Tibial nerve (tissue), 4 donors: Measurements from ENCODE around the gene PLEKHA7. TPM values are rescaled to one million over a fixed set of nuclear protein-coding genes. Genes with fewer than 3 reads are reported as not detected.

Experiments used
- DNase-seq, 2 donors: peaks; one replicate each; pipeline ENCODE4 v3.0.0-alpha.2; 2019; ENCODE audit warnings: low spot score in 2 of 2
- H3K27ac ChIP-seq, 4 donors: fragments of 200-600 bp; sonication (generic) in 3 of 4; one replicate each; pipeline ENCODE4 v1.5.1; 2017 to 2019; ENCODE audit warnings: mild to moderate bottlenecking in 1 of 4
- H3K27me3 ChIP-seq, 2 donors: fragments of 200-600 bp; sonication (generic) in 1 of 2; one replicate each; pipeline versions ENCODE4 v1.5.1 to v1.6.0; 2017 to 2019
- H3K36me3 ChIP-seq, 3 donors: fragments of 200-600 bp; sonication (generic); one replicate each; pipeline ENCODE4 v1.5.1; 2018 to 2019
- H3K4me1 ChIP-seq, 4 donors: fragments of 200-600 bp; sonication (generic) in 3 of 4; one replicate each; pipeline ENCODE4 v1.5.1; 2017 to 2019
- H3K4me3 ChIP-seq, 4 donors: fragments of 200-600 bp; sonication (generic) in 3 of 4; one replicate each; pipeline ENCODE4 v1.5.1; 2017 to 2019; ENCODE audit warnings: mild to moderate bottlenecking in 1 of 4, moderate library complexity in 1 of 4
- H3K9me3 ChIP-seq, 4 donors: fragments of 200-600 bp; sonication (generic) in 3 of 4; one replicate each; pipeline ENCODE4 v1.5.1; 2017 to 2019
- CTCF ChIP-seq, 5 experiments: fragments of 200-600 bp in 3 of 5; fragments of 450-650 bp in 2 of 5; sonication (generic) in 3 of 5; IDR thresholded peaks; one replicate each; pipeline ENCODE4 v1.5.1; 2016 to 2019; ENCODE audit warnings: antibody characterized with exemption in 5 of 5, mild to moderate bottlenecking in 3 of 5, moderate library complexity in 2 of 5
- EP300 ChIP-seq, 2 donors: sonication (generic); formaldehyde crosslinking; IDR thresholded peaks; one replicate each; pipeline ENCODE4 v1.6.1; 2017; ENCODE audit warnings: antibody characterized with exemption in 2 of 2, mild to moderate bottlenecking in 1 of 2
- POLR2A ChIP-seq, 2 donors: fragments of 450-650 bp; IDR thresholded peaks; one replicate each; pipeline ENCODE4 v1.6.1; 2017; ENCODE audit warnings: antibody characterized with exemption in 2 of 2, mild to moderate bottlenecking in 2 of 2, moderate library complexity in 2 of 2
- WGBS, 2 donors: methylation state at CpG; one replicate each; pipeline ENCODE4 v1.1.5; 2018; 5-methylcytosine and 5-hydroxymethylcytosine counted together
- total RNA-seq, 4 donors: library from RNA; depleted of rRNA; stranded (reverse); fragments of >200 nt; gene quantifications; one replicate each; pipeline ENCODE4 v1.1.0, GENCODE V29; 2016

Gene PLEKHA7
- total RNA-seq, 4 donors from 2014 or later = 41.6 to 56.7 (median 50.1) TPM

- Histone ChIP-seq H3K27me3 (no peaks in the 10 kb centered on the region), H3K27ac (peak overlapping the region; percentile 38 to 88 (median 74)), H3K4me3 (no peak overlapping the region), H3K36me3 (no peaks in the 10 kb centered on the region), H3K9me3 (no peaks in the 10 kb centered on the region), H3K4me1 (peaks cover 0 to 85% (median 28%) of the 10 kb centered on the region in 4 donors)
- DNase-seq = no peak
- TF ChIP-seq POLR2A (IDR thresholded peaks at IDR 0.05) (no peak), EP300 (IDR thresholded peaks at IDR 0.05) (no peak), CTCF (IDR thresholded peaks at IDR 0.05) (no peak)
- 75 to 81% methylated on average over 7 of the region's 7 CpGs for WGBS, 2 donors
Observed at GRCh38 chr11:16977136-16977993, 36.8 kb downstream of the PLEKHA7 start.

- DNase-seq = no peak
- H3K27ac ChIP-seq = peak overlapping the region in 3 of 4 donors; percentile 8 to 88 (median 88)
- H3K27me3 ChIP-seq = no peaks in the 10 kb centered on the region
- no peaks in the 10 kb centered on the region for H3K9me3 ChIP-seq
- no peaks in the 10 kb centered on the region for H3K36me3 ChIP-seq
- no peak overlapping the region for H3K4me3 ChIP-seq
- no peak for TF ChIP-seq POLR2A (IDR thresholded peaks at IDR 0.05)
- no peak for TF ChIP-seq EP300 (IDR thresholded peaks at IDR 0.05)
- TF ChIP-seq CTCF (IDR thresholded peaks at IDR 0.05) = no peak
- peaks cover 0 to 78% (median 20%) of the 10 kb centered on the region in 4 donors for H3K4me1 ChIP-seq
- WGBS, 2 donors = 67 to 68% methylated on average over 5 of the region's 5 CpGs
Observed at GRCh38 chr11:16976379-16976778, 37.8 kb downstream of the PLEKHA7 start.

- no peaks in the 10 kb centered on the region for H3K9me3 ChIP-seq
- no peak overlapping the region for H3K4me3 ChIP-seq
- H3K27ac ChIP-seq = peak overlapping the region in 3 of 4 donors; percentile 8 to 88 (median 88)
- WGBS, 2 donors = 23 to 62% methylated on average over 1 of the region's 1 CpG
- no peaks in the 10 kb centered on the region for H3K36me3 ChIP-seq
- TF ChIP-seq EP300 (IDR thresholded peaks at IDR 0.05) (no peak), POLR2A (IDR thresholded peaks at IDR 0.05) (no peak), CTCF (IDR thresholded peaks at IDR 0.05) (no peak)
- no peak for DNase-seq
- peaks cover 0 to 73% (median 17%) of the 10 kb centered on the region in 4 donors for H3K4me1 ChIP-seq
- no peaks in the 10 kb centered on the region for H3K27me3 ChIP-seq
Observed at GRCh38 chr11:16975906-16976305, 38.3 kb downstream of the PLEKHA7 start.

- DNase-seq = no peak
- TF ChIP-seq EP300 (IDR thresholded peaks at IDR 0.05) = no peak
- TF ChIP-seq CTCF (IDR thresholded peaks at IDR 0.05) = no peak
- TF ChIP-seq POLR2A (IDR thresholded peaks at IDR 0.05) = no peak
- WGBS, 2 donors = 69 to 87% methylated on average over 3 of the region's 3 CpGs
- Histone ChIP-seq H3K27me3 (no peaks in the 10 kb centered on the region), H3K27ac (peak overlapping the region in 2 of 4 donors; percentile 63 to 73), H3K9me3 (no peaks in the 10 kb centered on the region), H3K4me3 (no peak overlapping the region), H3K4me1 (peaks cover 0 to 66% (median 18%) of the 10 kb centered on the region in 4 donors), H3K36me3 (no peaks in the 10 kb centered on the region)
Observed at GRCh38 chr11:16973338-16973964, 40.8 kb downstream of the PLEKHA7 start.
